Measurements from ENCODE around the gene MAP3K15. TPM values are rescaled to one million over a fixed set of nuclear protein-coding genes. Genes with fewer than 3 reads are reported as not detected.

Gene MAP3K15, protein sequence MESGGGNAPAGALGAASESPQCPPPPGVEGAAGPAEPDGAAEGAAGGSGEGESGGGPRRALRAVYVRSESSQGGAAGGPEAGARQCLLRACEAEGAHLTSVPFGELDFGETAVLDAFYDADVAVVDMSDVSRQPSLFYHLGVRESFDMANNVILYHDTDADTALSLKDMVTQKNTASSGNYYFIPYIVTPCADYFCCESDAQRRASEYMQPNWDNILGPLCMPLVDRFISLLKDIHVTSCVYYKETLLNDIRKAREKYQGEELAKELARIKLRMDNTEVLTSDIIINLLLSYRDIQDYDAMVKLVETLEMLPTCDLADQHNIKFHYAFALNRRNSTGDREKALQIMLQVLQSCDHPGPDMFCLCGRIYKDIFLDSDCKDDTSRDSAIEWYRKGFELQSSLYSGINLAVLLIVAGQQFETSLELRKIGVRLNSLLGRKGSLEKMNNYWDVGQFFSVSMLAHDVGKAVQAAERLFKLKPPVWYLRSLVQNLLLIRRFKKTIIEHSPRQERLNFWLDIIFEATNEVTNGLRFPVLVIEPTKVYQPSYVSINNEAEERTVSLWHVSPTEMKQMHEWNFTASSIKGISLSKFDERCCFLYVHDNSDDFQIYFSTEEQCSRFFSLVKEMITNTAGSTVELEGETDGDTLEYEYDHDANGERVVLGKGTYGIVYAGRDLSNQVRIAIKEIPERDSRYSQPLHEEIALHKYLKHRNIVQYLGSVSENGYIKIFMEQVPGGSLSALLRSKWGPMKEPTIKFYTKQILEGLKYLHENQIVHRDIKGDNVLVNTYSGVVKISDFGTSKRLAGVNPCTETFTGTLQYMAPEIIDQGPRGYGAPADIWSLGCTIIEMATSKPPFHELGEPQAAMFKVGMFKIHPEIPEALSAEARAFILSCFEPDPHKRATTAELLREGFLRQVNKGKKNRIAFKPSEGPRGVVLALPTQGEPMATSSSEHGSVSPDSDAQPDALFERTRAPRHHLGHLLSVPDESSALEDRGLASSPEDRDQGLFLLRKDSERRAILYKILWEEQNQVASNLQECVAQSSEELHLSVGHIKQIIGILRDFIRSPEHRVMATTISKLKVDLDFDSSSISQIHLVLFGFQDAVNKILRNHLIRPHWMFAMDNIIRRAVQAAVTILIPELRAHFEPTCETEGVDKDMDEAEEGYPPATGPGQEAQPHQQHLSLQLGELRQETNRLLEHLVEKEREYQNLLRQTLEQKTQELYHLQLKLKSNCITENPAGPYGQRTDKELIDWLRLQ (N-terminal part only)
- total RNA-seq (ENCODE audit: low replicate concordance) = under 0.01 TPM in 1 of 2 replicates, not detected in the other

GRCh38 chrX:19514791-19515614, at the start of gene MAP3K15:
Gene MAP3K15, minus strand, starts transcription at chrX:19515508. Its CDS starts 247 bp downstream, at chrX:19515261.

DNA sequence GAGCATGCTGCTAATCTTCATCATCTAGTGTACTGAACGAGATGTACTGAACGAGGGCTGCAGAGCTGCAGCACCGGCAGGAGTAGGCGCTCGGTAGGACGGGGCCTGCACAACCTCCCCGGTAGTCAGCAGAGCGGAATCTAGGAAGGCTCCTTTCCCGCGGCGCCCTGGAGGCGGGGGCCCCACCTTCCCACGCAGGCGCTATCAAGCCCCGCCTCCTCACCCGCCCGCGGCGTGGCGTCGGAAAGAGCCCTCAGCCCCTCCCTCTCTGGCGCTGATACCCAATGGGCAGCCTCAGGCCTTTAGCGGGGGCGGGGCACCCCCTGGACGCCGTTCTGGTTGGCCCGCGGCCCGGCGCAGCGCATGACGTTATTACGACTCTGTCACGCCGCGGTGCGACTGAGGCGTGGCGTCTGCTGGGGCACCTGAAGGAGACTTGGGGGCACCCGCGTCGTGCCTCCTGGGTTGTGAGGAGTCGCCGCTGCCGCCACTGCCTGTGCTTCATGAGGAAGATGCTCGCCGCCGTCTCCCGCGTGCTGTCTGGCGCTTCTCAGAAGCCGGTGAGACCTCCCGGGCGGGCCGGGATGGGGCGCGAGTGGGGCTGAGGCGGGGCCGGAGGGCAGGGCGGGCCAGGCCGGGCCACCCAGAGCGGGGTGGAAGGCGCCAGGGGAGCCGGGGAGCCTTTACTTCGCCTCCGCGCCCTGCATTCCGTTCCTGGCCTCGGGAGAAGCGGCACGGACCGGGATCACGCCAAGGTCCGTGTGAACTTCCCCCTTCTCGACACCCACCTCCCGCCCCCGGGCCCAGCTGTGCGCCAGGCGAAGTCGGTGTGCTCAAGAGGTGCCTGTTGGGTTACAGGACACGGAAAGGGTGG, 171.5 kb downstream of the MAP3K15 start, which contains the start of gene PDHA1:
PDHA1 (plus strand) TSS at position 393 of the 874 bp plus-strand sequence; CDS start at position 504, 111 bp downstream.

Other genes starting within 250 kb of the MAP3K15 start
- gene PDHA1, start 171.6 kb downstream of the MAP3K15 start, total RNA-seq (ENCODE audit: low replicate concordance) = 109 and 124 TPM in 2 replicates